ENCODE results near the gene RUVBL1.

DNA sequence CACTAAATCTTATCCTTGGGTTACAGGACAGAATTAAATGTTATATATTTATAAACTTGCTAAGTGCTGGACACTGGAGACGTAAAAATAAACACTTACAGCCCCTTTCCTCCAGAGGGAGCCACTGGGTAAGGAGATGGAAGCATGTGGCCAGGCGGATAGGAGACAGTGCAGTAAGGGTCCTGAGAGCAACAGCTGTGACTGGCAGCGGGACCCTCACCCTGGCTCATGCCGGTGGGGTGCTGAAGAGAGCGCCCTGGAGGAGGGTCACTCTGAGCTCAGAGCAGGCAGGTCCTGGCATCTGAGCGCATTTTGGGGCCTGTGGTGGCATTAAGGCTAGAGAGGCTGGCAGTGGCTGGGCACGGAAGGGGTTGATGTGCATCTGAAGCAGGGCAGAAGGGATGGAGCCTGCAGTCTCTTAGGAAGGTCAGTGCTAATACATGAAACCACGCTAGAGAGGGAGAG, 55.4 kb downstream of the RUVBL1 start:
- TF ChIP-seq EZH2 (IDR thresholded peaks at IDR 0.05; ENCODE audit: insufficient read depth, poor library complexity, severe bottlenecking) (no peak), EZH2phosphoT487 (IDR thresholded peaks at IDR 0.05; ENCODE audit: insufficient read depth, low read depth) (no peak)
